CD14-positive monocyte (primary cell): ENCODE results near the gene TIMM21. TPM values are rescaled to one million over a fixed set of nuclear protein-coding genes. Genes with fewer than 3 reads are reported as not detected.

Source experiments
- DNase-seq, 3 donors: peaks; one replicate each; pipeline ENCODE4 v3.0.0-alpha.2; 2011 to 2022
- H2AFZ ChIP-seq: 2 replicates; pipeline ENCODE4 v1.6.0; 2012; ENCODE audit warnings: mild to moderate bottlenecking, low read depth, low read length, inconsistent platforms; ENCODE audit not compliant: insufficient read depth, poor library complexity, severe bottlenecking
- H3K27ac ChIP-seq, 2 donors: 1 replicate in 1 of 2; 2 replicates in 1 of 2; pipeline ENCODE4 v1.5.1; 2012 to 2013; ENCODE audit warnings: low read length in 2 of 2, control low read depth in 1 of 2, inconsistent platforms in 1 of 2, low read depth in 1 of 2, mild to moderate bottlenecking in 1 of 2
- H3K27me3 ChIP-seq, 2 donors: one replicate each; pipeline versions ENCODE4 v1.6.0 to v1.6.1; 2011 to 2013; ENCODE audit warnings: low read length in 2 of 2; ENCODE audit not compliant: control insufficient read depth in 2 of 2, insufficient read depth in 2 of 2
- H3K36me3 ChIP-seq, 2 donors: replicated peaks in 1 of 2; 1 replicate in 1 of 2; 2 replicates in 1 of 2; pipeline versions ENCODE4 v1.5.1 to v1.6.1; 2012 to 2013; ENCODE audit warnings: low read length in 2 of 2, control low read depth in 1 of 2, inconsistent platforms in 1 of 2, mild to moderate bottlenecking in 1 of 2; ENCODE audit not compliant: insufficient read depth in 2 of 2, control insufficient read depth in 1 of 2
- H3K4me1 ChIP-seq, 2 donors: 1 replicate in 1 of 2; 2 replicates in 1 of 2; pipeline versions ENCODE4 v1.5.1 to v1.6.1; 2012 to 2013; ENCODE audit warnings: low read length in 2 of 2, control low read depth in 1 of 2, inconsistent platforms in 1 of 2, mild to moderate bottlenecking in 1 of 2, moderate library complexity in 1 of 2; ENCODE audit not compliant: insufficient read depth in 2 of 2, control insufficient read depth in 1 of 2
- H3K4me2 ChIP-seq: replicated peaks from 2 replicates; pipeline ENCODE3; 2012; ENCODE audit warnings: low read length, moderate library complexity, mild to moderate bottlenecking; ENCODE audit not compliant: poor library complexity, severe bottlenecking; ENCODE audit errors: extremely low read depth
- H3K4me3 ChIP-seq, 3 experiments: fragments of 200-600 bp in 1 of 3; sonication (generic) in 1 of 3; replicated peaks in 1 of 3; 1 replicate in 2 of 3; 2 replicates in 1 of 3; pipeline ENCODE4 v1.5.1; 2011 to 2013; ENCODE audit warnings: low read length in 3 of 3, mild to moderate bottlenecking in 3 of 3, control low read depth in 2 of 3, low read depth in 2 of 3, inconsistent platforms in 1 of 3, moderate library complexity in 1 of 3
- H3K79me2 ChIP-seq: 2 replicates; pipeline ENCODE4 v1.6.0; 2012; ENCODE audit warnings: mild to moderate bottlenecking, control low read depth, inconsistent platforms, low read length, moderate library complexity; ENCODE audit not compliant: insufficient read depth
- H3K9ac ChIP-seq: 2 replicates; pipeline ENCODE4 v1.6.0; 2017; ENCODE audit warnings: low read length, mild to moderate bottlenecking; ENCODE audit not compliant: insufficient read depth, poor library complexity, severe bottlenecking
- H3K9me3 ChIP-seq, 2 donors: replicated peaks in 1 of 2; 1 replicate in 1 of 2; 2 replicates in 1 of 2; pipeline versions ENCODE4 v1.5.1 to v1.6.1; 2012 to 2013; ENCODE audit warnings: low read length in 2 of 2, control low read depth in 1 of 2; ENCODE audit not compliant: control insufficient read depth in 1 of 2, insufficient read depth in 1 of 2
- H4K20me1 ChIP-seq: 2 replicates; pipeline ENCODE4 v1.6.0; 2012; ENCODE audit warnings: mild to moderate bottlenecking, low read length, control low read depth, moderate library complexity; ENCODE audit not compliant: insufficient read depth
- H3K27ac Mint-ChIP-seq, 7 donors: one replicate each; pipeline ENCODE4 v1.8.0; 2020; ENCODE audit warnings: mild to moderate bottlenecking in 7 of 7, mixed read lengths in 7 of 7, moderate library complexity in 6 of 7, inconsistent platforms in 2 of 7
- H3K27me3 Mint-ChIP-seq, 3 donors: one replicate each; pipeline ENCODE4 v1.8.0; 2021 to 2022; ENCODE audit warnings: low read depth in 3 of 3, mild to moderate bottlenecking in 3 of 3, mixed read lengths in 3 of 3, moderate library complexity in 3 of 3, inconsistent platforms in 1 of 3
- H3K36me3 Mint-ChIP-seq, 2 donors: one replicate each; pipeline ENCODE4 v1.8.0; 2020; ENCODE audit warnings: mixed read lengths in 2 of 2, inconsistent platforms in 1 of 2, mild to moderate bottlenecking in 1 of 2
- H3K4me1 Mint-ChIP-seq: one replicate; pipeline ENCODE4 v1.8.0; 2020; ENCODE audit warnings: mild to moderate bottlenecking, mixed read lengths
- H3K4me3 Mint-ChIP-seq, 2 donors: one replicate each; pipeline ENCODE4 v1.8.0; 2020; ENCODE audit warnings: mild to moderate bottlenecking in 2 of 2, mixed read lengths in 2 of 2, moderate library complexity in 1 of 2
- H3K9me3 Mint-ChIP-seq, 7 donors: one replicate each; pipeline ENCODE4 v1.8.0; 2020 to 2022; ENCODE audit warnings: mixed read lengths in 7 of 7, mild to moderate bottlenecking in 6 of 7, moderate library complexity in 6 of 7, inconsistent platforms in 2 of 7
- WGBS: methylation state at CpG from one replicate; pipeline ENCODE4 v1.1.5; 2013; ENCODE audit warnings: missing lambda C conversion rate; ENCODE audit not compliant: insufficient coverage; 5-methylcytosine and 5-hydroxymethylcytosine counted together
- intact Hi-C, 2 donors: fragments of 100-400 bp; cut with micrococcal nuclease; formaldehyde crosslinking; loops; one replicate each; pipeline versions ENCODE4 v1.15.0 to v1.15.1; 2023
- polyA plus RNA-seq, 3 donors: library from polyadenylated mRNA; depleted of rRNA in 1 of 3; unstranded in 2 of 3; stranded (reverse) in 1 of 3; fragments of 300-500 nt in 2 of 3; fragments of >200 nt in 1 of 3; fragmentation: Illumina TruSeq in 2 of 3; gene quantifications; 1 replicate in 2 of 3; 2 replicates in 1 of 3; pipeline ENCODE4 v1.2.3, GENCODE V29; 2012 to 2021
- TF ChIP-seq, protein P1 (sequence below): fragments of 200-600 bp; IDR thresholded peaks from one replicate; pipeline ENCODE4 v1.8.0; 2022; ENCODE audit warnings: antibody characterized with exemption, mild to moderate bottlenecking

Gene TIMM21
- polyA plus RNA-seq, 3 donors: 11.0 to 15.6 (median 14.7) TPM

DNA sequence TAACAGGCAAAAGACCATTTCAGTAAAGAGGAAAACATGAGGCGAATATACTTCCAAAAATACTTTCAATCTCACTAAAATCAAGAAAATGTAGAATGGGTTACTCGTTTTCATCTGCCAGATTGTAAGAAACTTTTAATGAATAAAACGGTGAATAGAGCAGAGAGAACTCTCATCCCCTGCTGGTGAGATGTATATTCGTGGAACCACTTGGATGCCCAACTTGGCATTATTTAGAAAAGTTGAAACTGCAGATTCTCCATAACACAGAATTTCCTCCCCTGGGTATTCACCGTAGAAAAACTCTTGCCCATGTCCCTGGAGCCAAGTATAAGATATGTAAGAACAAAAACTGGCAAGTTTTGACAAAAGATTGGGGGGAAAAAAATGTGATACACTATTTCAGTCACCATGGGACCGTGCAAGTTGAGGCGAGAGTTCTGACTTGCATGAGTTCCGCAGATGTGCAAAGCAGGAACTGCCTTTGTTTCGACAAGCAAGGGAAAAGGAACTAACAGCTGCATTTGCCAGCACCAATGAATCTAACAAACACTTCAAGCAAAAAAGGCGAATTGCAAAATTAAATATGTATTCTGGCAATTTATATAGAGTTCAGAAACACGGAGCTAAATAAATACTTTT, 14.8 kb downstream of the TIMM21 start:
- Mint-ChIP-seq H3K4me1 (peaks cover 20% of the 10 kb centered on the region), H3K36me3 (peaks cover 27 to 39% of the 10 kb centered on the region in 2 donors), H3K27ac (peak overlapping the region in 2 of 7 donors; percentile 30 to 70), H3K27me3 (peaks cover 1 to 3% (median 2%) of the 10 kb centered on the region in 3 donors), H3K9me3 (no peaks in the 10 kb centered on the region), H3K4me3 (peak overlapping the region in 1 of 2 donors; percentile 36)
- TF ChIP-seq, protein P1, sequence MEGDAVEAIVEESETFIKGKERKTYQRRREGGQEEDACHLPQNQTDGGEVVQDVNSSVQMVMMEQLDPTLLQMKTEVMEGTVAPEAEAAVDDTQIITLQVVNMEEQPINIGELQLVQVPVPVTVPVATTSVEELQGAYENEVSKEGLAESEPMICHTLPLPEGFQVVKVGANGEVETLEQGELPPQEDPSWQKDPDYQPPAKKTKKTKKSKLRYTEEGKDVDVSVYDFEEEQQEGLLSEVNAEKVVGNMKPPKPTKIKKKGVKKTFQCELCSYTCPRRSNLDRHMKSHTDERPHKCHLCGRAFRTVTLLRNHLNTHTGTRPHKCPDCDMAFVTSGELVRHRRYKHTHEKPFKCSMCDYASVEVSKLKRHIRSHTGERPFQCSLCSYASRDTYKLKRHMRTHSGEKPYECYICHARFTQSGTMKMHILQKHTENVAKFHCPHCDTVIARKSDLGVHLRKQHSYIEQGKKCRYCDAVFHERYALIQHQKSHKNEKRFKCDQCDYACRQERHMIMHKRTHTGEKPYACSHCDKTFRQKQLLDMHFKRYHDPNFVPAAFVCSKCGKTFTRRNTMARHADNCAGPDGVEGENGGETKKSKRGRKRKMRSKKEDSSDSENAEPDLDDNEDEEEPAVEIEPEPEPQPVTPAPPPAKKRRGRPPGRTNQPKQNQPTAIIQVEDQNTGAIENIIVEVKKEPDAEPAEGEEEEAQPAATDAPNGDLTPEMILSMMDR: no peak
- Histone ChIP-seq H3K4me1 (peaks cover 9 to 11% of the 10 kb centered on the region in 2 donors), H3K79me2 (no peaks in the 10 kb centered on the region), H3K4me3 (no peak overlapping the region), H3K9ac (no peak overlapping the region), H3K27ac (no peak overlapping the region), H3K4me2 (peak overlapping the region; percentile 34), H3K36me3 (peaks cover 28 to 44% of the 10 kb centered on the region in 2 donors), H4K20me1 (no peaks in the 10 kb centered on the region), H3K27me3 (no peaks in the 10 kb centered on the region), H2AFZ (peak overlapping the region; percentile 22), H3K9me3 (no peaks in the 10 kb centered on the region)
- intact Hi-C loops: no loop called here
- 0% methylated on average over 3 of the region's 11 CpGs for WGBS
- peak; percentile 12 to 30 (median 27) for DNase-seq

DNA sequence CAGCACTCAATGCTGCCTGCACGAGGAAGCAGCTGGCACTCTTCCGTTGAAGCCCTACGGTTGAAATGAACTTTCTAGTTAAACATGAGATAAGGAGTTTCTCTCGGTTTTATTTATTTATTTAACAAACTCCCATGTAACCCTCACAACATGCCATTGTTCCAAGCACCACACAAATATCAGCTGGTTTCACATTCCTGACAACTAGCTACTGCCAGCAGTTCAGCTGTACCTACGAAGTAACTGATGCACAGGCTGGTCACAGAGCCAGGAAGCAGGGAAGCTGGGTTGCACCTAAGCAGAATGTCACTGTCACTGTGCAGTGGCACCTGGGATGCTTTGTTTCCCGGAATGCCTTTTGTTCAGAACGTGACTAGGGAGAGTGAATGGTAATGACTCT, 18.1 kb downstream of the TIMM21 start:
- Mint-ChIP-seq H3K27ac (no peak overlapping the region), H3K27me3 (peaks cover 4 to 8% (median 5%) of the 10 kb centered on the region in 3 donors), H3K9me3 (no peaks in the 10 kb centered on the region), H3K4me1 (peaks cover 20% of the 10 kb centered on the region), H3K4me3 (no peak overlapping the region), H3K36me3 (peaks cover 0 to 11% of the 10 kb centered on the region in 2 donors)
- Histone ChIP-seq H2AFZ (no peak overlapping the region), H3K27me3 (no peaks in the 10 kb centered on the region), H3K9me3 (no peaks in the 10 kb centered on the region), H3K79me2 (no peaks in the 10 kb centered on the region), H4K20me1 (no peaks in the 10 kb centered on the region), H3K4me3 (no peak overlapping the region), H3K4me2 (no peak overlapping the region), H3K36me3 (peaks cover 0 to 11% of the 10 kb centered on the region in 2 donors), H3K4me1 (peaks cover 9 to 11% of the 10 kb centered on the region in 2 donors), H3K9ac (no peak overlapping the region), H3K27ac (no peak overlapping the region)
- intact Hi-C loops: no loop called here
- TF ChIP-seq, protein P1: no peak
- DNase-seq: no peak
- WGBS: 75% methylated on average over 3 of the region's 7 CpGs
